ENCODE measurements around the gene SEMA4B.
A peak's percentile ranks its signal among the peaks of the same experiment; 100 is the strongest.

The SEMA4B gene

GRCh38 chr15:90243943-90244639, 43.0 kb downstream of the SEMA4B start:
- Histone ChIP-seq H3K9ac (ENCODE audit: low read length) (no peak overlapping the region), H3K4me2 (ENCODE audit: low read length) (no peak overlapping the region), H3K36me3 (replicated peaks; ENCODE audit: low read depth, low read length) (no peaks in the 10 kb centered on the region), H4K20me1 (ENCODE audit: insufficient read depth, low read length) (no peaks in the 10 kb centered on the region), H2AFZ (ENCODE audit: low read depth, low read length) (no peak overlapping the region), H3K27me3 (ENCODE audit: low read depth, low read length) (no peaks in the 10 kb centered on the region), H3K9me3 (ENCODE audit: insufficient read depth, low read length) (no peaks in the 10 kb centered on the region), H3K79me2 (ENCODE audit: low read length) (no peaks in the 10 kb centered on the region), H3K4me3 (ENCODE audit: low read length) (no peak overlapping the region), H3K4me1 (ENCODE audit: low read length) (no peaks in the 10 kb centered on the region), H3K27ac (ENCODE audit: low read length) (no peak overlapping the region)
- TF ChIP-seq EZH2phosphoT487 (IDR thresholded peaks at IDR 0.05; ENCODE audit: low read depth) (no peak), CTCF (IDR thresholded peaks at IDR 0.05; ENCODE audit: low read depth, low read length) (no peak)

- Histone ChIP-seq H4K20me1 (ENCODE audit: insufficient read depth, low read length) (no peaks in the 10 kb centered on the region), H3K27ac (ENCODE audit: low read length) (no peak overlapping the region), H3K27me3 (ENCODE audit: low read depth, low read length) (no peaks in the 10 kb centered on the region), H3K9ac (ENCODE audit: low read length) (no peak overlapping the region), H2AFZ (ENCODE audit: low read depth, low read length) (no peak overlapping the region), H3K4me1 (ENCODE audit: low read length) (no peaks in the 10 kb centered on the region), H3K9me3 (ENCODE audit: insufficient read depth, low read length) (no peaks in the 10 kb centered on the region), H3K36me3 (replicated peaks; ENCODE audit: low read depth, low read length) (no peaks in the 10 kb centered on the region), H3K79me2 (ENCODE audit: low read length) (no peaks in the 10 kb centered on the region), H3K4me3 (ENCODE audit: low read length) (no peak overlapping the region), H3K4me2 (ENCODE audit: low read length) (no peak overlapping the region)
- TF ChIP-seq EZH2phosphoT487 (IDR thresholded peaks at IDR 0.05; ENCODE audit: low read depth) (no peak), CTCF (IDR thresholded peaks at IDR 0.05; ENCODE audit: low read depth, low read length) (no peak)
Measured at GRCh38 chr15:90248789-90249202, 47.7 kb downstream of the SEMA4B start.

- no peak within 1 kb of the TSS for H3K9ac ChIP-seq (ENCODE audit: low read length)
- H3K4me3 ChIP-seq (ENCODE audit: low read length), result peak within 1 kb of the TSS; percentile 71
- no peaks in the 10 kb centered on the region for H3K27me3 ChIP-seq (ENCODE audit: low read depth, low read length)
- no peaks in the 10 kb centered on the region for H3K9me3 ChIP-seq (ENCODE audit: insufficient read depth, low read length)
- no peaks in the 10 kb centered on the region for H3K79me2 ChIP-seq (ENCODE audit: low read length)
- peak within 1 kb of the TSS; percentile 28; the same call in 1 of the 2 replicates for H2AFZ ChIP-seq (ENCODE audit: low read depth, low read length)
- no peaks in the 10 kb centered on the region for H3K4me1 ChIP-seq (ENCODE audit: low read length)
- H3K27ac ChIP-seq (ENCODE audit: low read length), result no peak within 1 kb of the TSS
- H3K4me2 ChIP-seq (ENCODE audit: low read length), result peak within 1 kb of the TSS; percentile 59
- H3K36me3 ChIP-seq (replicated peaks; ENCODE audit: low read depth, low read length), result no peaks in the 10 kb centered on the region
- no peaks in the 10 kb centered on the region for H4K20me1 ChIP-seq (ENCODE audit: insufficient read depth, low read length)
- TF ChIP-seq CTCF (IDR thresholded peaks at IDR 0.05; ENCODE audit: low read depth, low read length), result no peak
- no peak for TF ChIP-seq EZH2phosphoT487 (IDR thresholded peaks at IDR 0.05; ENCODE audit: low read depth)
Measured at GRCh38 chr15:90249203-90249863, 48.2 kb downstream of the SEMA4B start, which contains the start of gene TTLL13. TSS of gene TTLL13 (plus strand) at chr15:90249556. CDS start at chr15:90250631, 1,075 bp downstream.

- H2AFZ ChIP-seq (ENCODE audit: low read depth, low read length), result no peak overlapping the region
- H3K4me2 ChIP-seq (ENCODE audit: low read length), result no peak overlapping the region
- H3K9ac ChIP-seq (ENCODE audit: low read length), result no peak overlapping the region
- H4K20me1 ChIP-seq (ENCODE audit: insufficient read depth, low read length), result no peaks in the 10 kb centered on the region
- no peak for TF ChIP-seq EZH2phosphoT487 (IDR thresholded peaks at IDR 0.05; ENCODE audit: low read depth)
- TF ChIP-seq CTCF (IDR thresholded peaks at IDR 0.05; ENCODE audit: low read depth, low read length), result no peak
- no peaks in the 10 kb centered on the region for H3K36me3 ChIP-seq (replicated peaks; ENCODE audit: low read depth, low read length)
- H3K79me2 ChIP-seq (ENCODE audit: low read length), result no peaks in the 10 kb centered on the region
- H3K4me1 ChIP-seq (ENCODE audit: low read length), result no peaks in the 10 kb centered on the region
- H3K4me3 ChIP-seq (ENCODE audit: low read length), result no peak overlapping the region
- H3K27me3 ChIP-seq (ENCODE audit: low read depth, low read length), result no peaks in the 10 kb centered on the region
- H3K27ac ChIP-seq (ENCODE audit: low read length), result no peak overlapping the region
- H3K9me3 ChIP-seq (ENCODE audit: insufficient read depth, low read length), result no peaks in the 10 kb centered on the region
Measured at GRCh38 chr15:90257776-90258175, 56.6 kb downstream of the SEMA4B start.

Measured in OCI-LY3 (cell line).